GM21576 (cell line): ENCODE results near the gene GRAP2.

Experiments
- ATAC-seq: cut with Tn5 transposase; IDR thresholded peaks from one replicate; pipeline ENCODE4 v1.9.1; 2021; ENCODE audit warnings: mild to moderate bottlenecking, moderate library complexity; ENCODE audit not compliant: unreplicated experiment

GRAP2 gene

GRCh38 chr22:39960791-39961746 lies 60.2 kb downstream of the GRAP2 start:
- ATAC-seq: peak; percentile 82

DNA sequence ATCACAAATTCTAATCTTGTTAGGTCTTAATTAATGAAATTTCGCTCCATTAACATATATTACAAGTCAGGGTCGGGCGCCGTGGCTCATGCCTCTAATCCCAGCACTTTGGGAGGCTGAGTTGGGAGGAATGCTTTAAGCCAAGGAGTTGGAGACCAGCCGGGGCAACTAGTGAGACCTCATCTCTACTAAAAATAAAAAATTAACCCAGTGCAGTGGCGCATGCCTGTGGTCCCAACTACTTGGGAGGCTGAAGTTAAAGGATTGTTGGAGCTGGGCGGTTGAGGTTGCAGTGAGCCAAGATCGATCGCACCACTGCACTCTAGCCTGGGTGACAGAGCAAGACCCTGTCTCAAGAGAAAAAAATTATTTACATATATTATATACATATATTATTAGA lies 61.2 kb downstream of the GRAP2 start:
- ATAC-seq: no peak

- no peak for ATAC-seq
These were observed 64.9 kb downstream of the GRAP2 start for GRCh38 chr22:39965748-39966147.

GRCh38 chr22:39966470-39966869 lies 65.6 kb downstream of the GRAP2 start:
- no peak for ATAC-seq

DNA sequence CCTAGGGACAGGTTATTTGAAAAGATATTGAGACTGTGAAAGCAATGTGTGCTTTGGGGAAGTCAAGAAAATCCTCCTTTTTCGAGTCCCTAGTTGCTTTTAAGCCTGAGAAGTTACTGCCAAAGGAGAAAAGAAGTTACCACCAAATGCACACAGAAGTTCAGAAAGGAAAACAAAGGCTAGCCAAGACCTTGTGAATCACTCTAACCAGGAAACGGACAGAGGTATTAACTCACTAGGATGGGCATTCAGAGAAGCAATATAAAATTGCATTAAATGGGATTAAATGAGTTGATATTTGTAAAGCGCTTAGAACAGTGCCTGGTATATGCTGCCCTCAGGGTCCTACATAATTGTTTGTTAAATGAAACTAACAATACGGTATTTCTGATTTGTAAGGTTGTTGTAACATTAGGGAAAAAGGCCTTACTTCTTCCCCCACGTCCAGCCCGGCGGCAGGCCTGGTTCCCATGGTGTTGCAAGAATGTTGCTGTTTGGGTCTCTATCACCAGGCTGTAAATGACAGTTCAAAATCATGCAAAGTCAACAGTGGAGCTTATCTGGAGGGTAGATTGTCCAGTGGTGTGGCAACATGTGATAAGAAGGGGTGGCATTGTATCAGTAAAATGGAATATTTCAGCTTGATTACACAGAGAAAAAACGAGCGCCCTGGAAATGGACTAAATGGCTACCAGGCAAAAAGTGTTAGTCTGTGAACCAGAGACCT lies 66.4 kb downstream of the GRAP2 start:
- ATAC-seq: no peak

DNA sequence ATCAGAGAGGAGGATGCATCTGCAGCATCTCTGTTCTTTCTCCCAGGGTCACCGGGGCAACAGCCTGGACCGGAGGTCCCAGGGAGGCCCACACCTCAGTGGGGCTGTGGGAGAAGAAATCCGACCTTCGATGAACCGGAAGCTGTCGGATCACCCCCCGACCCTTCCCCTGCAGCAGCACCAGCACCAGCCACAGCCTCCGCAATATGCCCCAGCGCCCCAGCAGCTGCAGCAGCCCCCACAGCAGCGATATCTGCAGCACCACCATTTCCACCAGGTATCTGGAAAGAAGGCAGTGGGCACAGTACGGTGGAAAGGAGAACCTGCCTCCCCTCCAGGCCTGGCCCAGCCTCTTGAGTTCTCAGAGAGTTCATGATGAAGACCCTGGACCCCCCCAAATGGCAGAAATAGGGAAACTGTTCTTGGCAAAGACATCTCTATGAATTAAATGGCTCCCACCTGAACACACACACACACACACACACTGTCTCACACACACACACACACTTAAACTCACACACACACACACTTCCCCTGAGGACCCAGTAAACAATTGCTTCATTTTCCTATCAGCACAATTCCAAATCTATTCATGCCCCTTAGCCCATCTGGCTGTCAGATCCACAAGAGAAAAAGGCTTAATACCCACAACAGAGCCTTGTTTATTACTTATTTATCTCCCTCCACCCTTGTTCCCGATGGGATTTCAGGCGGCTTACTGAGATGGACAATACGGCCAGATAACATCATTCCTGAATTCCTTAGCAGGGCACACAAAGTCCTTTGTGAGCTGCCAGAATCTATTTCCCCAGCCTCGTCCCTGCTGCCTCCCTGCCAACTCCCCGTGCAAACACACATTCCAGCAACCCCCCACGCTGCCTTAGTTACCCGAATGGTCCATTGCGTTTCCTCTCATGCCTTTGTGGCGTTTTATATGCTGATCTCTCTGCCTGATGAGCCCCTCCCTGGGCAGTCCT lies 67.4 kb downstream of the GRAP2 start:
- no peak for ATAC-seq

- no peak for ATAC-seq
These were observed 69.9 kb downstream of the GRAP2 start for GRCh38 chr22:39970742-39971141.

DNA sequence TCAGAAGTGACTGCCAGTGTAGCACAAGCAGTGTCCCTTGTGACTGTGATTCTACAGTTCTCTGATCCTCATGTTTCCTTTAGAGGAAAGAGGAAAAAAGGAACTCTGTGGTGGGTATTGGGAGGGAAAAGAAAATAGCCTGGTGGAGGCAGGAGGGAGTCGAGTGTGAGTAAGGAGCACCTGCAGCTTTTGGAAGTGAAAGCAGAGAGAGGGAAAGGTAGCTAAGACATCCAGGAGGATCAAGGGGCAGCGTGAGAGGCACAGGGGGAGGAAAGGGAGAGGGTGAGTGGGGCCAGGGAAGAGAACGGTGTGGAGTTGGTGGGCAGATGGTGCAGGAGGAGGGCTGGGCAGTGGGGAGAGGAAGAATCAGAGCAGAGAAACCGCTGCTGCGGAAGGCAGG lies 71.8 kb downstream of the GRAP2 start:
- ATAC-seq: no peak

GRCh38 chr22:39973656-39974055 lies 72.8 kb downstream of the GRAP2 start:
- ATAC-seq: no peak

- ATAC-seq: no peak
These were observed 73.2 kb downstream of the GRAP2 start for GRCh38 chr22:39974065-39974464.

DNA sequence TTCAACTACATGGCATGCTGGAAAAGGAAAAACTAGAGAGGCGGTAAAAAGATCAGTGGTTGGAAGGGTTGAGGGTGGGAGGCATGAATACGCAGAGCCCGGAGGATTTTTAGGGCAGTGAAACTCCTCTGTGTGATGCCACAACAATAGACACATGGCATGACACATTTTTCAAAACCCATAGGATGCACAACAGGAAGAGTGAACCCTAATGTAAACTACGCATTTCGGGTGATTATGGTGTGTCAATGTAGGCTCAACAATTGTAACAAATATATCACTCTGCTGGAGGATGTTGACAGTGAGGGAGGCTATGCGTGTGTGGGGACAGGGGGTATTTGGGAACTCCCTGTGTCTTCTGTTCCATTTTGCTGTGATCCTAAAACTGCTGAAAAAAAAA lies 78.2 kb downstream of the GRAP2 start:
- ATAC-seq: no peak

DNA sequence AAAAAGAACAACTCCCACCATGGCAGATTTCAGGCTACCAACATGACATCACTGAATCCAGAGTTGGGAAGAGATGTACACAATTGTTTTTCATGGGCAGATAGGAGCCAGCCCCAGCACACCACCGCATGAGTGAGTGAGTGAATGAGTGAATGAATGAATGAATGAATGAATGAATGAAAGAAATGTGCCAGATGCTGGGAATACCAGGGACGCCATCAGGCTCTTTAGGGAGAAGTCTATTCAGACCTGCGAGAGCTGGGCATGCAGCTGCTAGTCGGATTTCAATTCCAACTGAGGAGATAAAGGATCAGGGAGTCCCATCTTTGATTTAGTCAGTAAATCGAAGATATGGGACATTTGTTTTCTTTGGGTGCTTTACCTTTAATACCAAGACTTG lies 78.6 kb downstream of the GRAP2 start:
- no peak for ATAC-seq

GRCh38 chr22:39980596-39980995 lies 79.7 kb downstream of the GRAP2 start:
- ATAC-seq: no peak

- no peak for ATAC-seq
These were observed 82.5 kb downstream of the GRAP2 start for GRCh38 chr22:39983346-39983745.

DNA sequence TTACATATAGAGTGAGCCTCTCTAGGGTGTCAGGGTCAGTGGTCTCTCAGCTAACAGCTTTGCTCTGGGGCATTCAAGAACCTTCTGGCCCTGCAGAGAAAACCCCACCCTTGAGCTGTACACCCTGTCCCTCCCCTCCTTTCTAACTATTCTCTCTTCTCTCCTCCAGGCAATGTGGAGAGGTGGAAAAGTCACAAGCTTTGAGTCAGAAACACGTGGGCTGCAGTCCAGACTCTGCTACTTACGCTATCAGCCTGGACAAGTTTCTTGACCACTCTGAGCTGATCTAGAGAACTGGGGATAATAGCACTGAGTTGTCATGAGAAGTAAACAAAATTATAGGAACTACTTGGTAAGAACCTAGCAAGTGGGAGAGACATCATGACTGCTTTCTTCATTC lies 83.1 kb downstream of the GRAP2 start:
- no peak for ATAC-seq

DNA sequence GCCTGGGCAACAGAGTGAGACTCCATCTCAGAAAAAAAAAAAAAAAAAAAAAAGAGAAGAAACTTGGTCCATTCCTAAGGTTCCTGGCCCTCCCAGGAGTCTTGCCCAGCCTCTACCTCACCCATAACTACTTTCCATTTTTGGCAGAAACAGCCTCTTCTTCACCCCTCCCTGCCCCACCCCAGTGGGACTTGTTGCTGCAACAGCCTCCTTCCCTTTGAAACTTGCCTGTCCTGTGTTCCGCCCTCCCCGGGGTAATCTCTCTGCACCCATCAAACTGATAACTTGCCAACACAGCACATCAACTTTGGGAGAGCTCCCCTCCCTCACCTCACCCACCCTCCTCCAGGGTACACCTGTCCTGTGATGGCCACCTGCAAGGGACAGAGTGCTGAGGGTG lies 83.9 kb downstream of the GRAP2 start:
- no peak for ATAC-seq

DNA sequence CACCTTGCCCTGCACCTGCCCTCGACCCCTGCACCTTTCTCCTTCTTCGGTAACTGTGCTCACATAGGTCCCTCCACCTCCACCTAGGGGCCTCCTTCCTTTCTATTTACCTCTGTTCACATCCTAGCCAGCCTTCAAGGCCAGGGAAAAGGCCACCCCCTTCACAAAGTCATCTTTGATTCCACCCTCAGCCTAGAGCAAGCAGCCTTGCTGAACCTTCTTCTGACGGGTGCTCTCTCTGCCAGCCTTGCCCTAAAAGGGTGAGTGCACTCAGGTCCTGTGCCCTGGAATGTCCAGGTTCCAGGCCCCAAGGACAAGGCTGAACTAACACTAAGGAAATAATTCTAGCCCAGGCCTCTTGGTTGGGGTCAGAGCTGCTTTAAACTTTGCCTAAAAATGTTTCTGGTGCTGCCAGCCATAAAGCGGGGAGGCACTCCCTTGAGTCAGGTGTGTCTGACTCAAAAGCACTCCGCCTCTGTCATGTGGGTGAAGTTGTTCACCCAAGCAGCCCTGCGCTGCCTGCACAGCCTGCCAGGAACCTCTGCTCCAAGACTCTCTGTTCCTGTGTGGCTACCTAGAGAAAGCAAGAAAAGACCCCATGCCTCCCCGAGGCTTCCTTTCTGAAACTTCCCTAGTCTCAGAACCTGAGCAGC lies 84.6 kb downstream of the GRAP2 start:
- ATAC-seq: no peak

- no peak for ATAC-seq
These were observed 87.7 kb downstream of the GRAP2 start for GRCh38 chr22:39988386-39989114.

DNA sequence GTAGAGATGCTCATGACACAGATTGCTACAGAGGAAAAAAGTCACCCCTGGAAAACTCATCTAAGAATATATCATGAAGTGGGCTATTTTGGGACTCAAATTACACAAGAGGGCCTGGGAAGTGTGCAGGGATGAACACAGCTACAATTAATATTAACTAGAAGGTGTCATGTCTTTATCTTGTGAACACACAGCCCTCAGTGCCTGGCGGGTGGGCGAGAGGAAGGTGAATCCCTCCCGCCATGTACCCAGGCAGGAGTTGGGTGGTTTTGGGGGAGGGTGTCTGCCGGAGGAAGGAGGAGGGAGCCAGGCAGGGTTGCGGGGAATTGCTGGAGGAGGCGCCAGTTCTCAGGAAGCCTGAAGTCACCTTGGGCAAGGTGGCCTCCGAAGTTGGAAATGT lies 88.7 kb downstream of the GRAP2 start:
- ATAC-seq: no peak

- no peak for ATAC-seq
These were observed 89.8 kb downstream of the GRAP2 start for GRCh38 chr22:39990686-39991085.
